Suprapubic skin (tissue), 3 donors: ENCODE data around the gene HIF3A.

Experiments
- EP300 ChIP-seq: sonication (generic); formaldehyde crosslinking; IDR thresholded peaks from one replicate; pipeline ENCODE4 v1.6.1; 2017; ENCODE audit warnings: antibody characterized with exemption
- TF ChIP-seq, protein P1 (sequence below), 2 donors: fragments of 200-600 bp in 1 of 2; fragments of 450-650 bp in 1 of 2; sonication (generic) in 1 of 2; IDR thresholded peaks; one replicate each; pipeline ENCODE4 v1.5.1; 2016 to 2019; ENCODE audit warnings: antibody characterized with exemption in 2 of 2, mild to moderate bottlenecking in 1 of 2, moderate library complexity in 1 of 2

DNA sequence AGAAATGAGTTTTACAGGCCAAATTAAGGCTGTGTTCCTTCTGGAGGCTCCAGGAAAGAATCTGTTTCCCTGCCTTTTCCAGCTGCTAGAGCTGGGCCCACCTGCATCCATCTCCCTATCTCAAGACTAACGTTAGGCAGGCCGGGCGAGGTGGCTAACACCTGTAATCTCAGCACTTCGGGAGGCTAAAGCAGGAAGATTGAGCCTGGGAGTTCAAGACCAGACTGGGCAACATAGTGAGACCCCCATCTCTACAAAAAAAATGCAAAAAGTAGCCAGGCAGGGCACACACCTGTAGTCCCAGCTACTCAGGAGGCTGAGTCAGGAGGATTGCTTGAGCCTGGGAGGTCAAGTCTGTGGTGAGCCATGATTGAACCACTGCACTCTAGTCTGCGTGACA, 14.6 kb downstream of the HIF3A start:
- no peak for TF ChIP-seq EP300
- TF ChIP-seq, protein P1, sequence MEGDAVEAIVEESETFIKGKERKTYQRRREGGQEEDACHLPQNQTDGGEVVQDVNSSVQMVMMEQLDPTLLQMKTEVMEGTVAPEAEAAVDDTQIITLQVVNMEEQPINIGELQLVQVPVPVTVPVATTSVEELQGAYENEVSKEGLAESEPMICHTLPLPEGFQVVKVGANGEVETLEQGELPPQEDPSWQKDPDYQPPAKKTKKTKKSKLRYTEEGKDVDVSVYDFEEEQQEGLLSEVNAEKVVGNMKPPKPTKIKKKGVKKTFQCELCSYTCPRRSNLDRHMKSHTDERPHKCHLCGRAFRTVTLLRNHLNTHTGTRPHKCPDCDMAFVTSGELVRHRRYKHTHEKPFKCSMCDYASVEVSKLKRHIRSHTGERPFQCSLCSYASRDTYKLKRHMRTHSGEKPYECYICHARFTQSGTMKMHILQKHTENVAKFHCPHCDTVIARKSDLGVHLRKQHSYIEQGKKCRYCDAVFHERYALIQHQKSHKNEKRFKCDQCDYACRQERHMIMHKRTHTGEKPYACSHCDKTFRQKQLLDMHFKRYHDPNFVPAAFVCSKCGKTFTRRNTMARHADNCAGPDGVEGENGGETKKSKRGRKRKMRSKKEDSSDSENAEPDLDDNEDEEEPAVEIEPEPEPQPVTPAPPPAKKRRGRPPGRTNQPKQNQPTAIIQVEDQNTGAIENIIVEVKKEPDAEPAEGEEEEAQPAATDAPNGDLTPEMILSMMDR (IDR thresholded peaks at IDR 0.05), result no peak
